ENCODE results near the gene GANC.

GANC gene

DNA sequence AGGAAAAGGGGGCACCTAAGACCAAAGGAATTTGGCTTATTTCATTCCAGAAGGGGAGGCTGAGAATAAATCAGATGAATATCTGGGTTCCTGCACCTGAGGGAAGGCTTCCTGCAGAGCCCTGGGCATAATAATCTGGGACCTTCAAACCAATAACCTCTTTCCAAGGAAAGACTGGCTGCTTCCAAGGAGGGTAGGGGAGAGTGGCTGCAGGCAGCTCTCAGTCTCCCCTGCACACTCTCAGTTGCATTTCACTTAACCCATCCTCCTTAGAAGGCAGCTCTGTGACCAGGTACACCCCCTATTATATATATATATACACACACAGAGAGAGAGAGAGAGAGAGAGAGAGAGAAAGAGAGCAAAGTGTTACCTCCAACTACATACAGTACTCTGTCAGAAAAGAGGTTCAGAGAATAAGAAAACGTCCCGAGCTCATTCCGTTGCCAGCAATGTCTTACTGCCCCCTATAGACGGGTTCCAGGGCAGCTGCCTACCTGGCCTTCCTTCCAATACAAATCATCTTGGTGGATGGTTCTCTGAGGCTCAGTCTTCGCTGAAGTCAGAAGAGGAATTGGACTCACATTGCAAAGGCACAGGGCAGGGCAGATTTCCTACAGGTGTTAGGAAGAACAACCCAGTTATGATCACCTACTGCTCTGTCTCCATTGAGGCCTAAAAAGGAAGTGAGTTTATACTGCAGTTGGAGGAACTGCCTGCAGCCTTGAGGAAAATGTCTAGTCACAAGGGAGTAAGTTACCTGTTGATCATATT is 112.4 kb downstream of the GANC start:
- peak; percentile 33 for DNase-seq

DNA sequence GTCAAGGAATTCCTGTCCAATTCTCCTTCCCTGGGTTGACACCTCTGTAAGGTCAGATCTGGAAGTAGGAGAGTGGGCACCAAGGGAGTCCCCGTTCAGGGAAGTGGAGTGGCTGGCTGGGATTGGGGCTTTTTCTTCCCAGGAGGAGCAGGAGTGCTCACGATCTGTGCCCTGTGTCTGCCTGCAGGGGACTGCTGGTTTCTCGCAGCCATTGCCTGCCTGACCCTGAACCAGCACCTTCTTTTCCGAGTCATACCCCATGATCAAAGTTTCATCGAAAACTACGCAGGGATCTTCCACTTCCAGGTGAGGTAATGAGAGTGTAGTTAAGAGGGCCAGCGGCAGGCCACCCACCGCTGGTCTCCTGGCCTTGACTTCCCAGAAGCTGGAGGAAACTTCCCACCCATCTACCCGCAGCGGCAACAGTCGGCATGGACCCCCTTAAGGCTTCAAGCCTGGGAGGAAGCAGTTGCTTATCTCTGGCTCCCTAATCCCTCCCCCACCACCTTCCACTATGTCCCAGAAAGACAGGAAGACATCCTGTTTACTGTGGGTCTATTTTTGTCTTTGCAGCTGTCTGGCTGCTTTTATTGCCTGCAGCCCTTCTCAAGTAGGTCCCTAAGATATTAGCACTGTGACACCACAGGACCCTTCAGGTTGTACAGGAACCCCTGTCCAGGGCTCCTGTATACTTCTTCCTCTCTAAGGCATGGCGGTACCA is 113.1 kb downstream of the GANC start:
- DNase-seq: no peak

DNA sequence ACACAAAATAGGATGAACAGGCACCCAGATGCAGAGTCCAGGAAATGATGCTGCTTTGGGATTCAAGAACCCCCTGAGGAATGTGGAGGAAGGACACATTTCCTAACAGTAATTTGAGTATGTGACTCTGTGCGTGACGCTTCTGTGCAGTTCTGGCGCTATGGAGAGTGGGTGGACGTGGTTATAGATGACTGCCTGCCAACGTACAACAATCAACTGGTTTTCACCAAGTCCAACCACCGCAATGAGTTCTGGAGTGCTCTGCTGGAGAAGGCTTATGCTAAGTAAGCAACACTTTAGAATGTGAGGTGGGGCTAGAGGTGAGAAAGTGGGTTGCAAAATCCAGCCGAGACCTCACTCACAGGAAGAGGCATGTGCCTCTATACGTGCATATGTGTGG is 114.6 kb downstream of the GANC start:
- no peak for DNase-seq

DNA sequence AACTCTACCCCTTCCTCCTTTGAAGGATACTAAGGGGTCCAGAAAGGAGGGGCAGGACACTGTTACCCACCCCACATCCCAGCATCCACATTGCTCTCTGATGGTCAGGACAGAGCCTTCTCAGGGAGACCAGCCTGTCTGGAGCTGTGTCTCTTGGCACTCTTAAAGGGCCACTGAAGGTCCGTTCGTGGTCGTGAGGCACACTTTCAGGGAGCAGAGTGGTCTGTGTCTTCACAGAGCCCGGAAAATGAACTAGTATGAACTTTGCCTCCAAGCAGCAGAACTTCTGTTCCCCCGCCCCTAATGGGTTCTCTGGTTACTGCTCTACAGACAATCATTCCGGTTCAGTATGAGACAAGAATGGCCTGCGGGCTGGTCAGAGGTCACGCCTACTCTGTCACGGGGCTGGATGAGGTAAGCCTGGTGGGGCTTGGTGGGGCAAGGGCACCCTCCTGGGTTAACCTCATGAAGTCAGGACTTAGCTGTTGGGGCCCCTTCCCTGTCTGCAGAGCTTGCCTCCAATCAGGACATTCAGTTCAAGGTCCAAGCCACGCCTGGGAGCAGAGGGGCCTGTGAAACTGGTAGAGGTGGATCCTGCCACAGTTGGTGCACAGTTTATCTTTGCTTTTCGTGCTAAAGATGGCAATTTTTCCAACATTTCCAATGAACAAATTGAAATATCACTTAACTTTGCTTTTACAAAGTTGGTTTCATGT is 119.5 kb downstream of the GANC start:
- no peak for DNase-seq

DNA sequence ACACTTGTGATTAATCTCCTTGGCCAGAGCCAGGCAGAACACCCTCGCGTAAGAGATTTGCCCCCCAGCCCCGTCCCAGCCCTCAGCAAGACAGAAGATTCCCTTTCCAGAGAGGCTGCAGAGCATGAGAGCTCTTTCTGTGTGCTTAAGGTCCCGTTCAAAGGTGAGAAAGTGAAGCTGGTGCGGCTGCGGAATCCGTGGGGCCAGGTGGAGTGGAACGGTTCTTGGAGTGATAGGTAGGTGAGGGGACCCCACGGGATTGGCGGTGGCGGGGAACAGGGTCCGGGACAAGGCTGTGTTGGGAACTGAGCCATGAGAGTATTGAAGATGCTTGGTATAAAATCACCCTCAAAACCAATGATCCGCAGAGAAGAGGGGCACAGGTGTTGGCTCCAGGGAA is 121.1 kb downstream of the GANC start:
- no peak for DNase-seq

DNA sequence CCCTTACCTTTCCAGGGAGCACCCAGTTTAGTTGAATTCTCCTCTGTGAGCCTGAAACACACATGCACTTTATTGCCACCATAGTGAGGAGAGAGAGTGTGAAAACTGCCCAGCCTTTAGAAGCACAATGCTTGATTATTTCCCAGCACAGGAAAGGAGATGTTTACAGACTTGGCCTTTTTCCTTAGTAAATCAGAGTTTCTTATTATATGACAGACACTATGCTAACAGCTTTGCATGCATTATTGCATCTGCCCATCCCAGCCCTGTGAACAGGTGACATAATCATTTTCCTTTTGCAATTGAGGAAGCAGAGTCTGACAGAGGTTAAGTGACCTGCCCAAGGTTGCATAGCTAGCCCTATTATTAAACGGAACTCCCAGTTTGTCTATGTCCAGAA is 122.8 kb downstream of the GANC start:
- no peak for DNase-seq

DNA sequence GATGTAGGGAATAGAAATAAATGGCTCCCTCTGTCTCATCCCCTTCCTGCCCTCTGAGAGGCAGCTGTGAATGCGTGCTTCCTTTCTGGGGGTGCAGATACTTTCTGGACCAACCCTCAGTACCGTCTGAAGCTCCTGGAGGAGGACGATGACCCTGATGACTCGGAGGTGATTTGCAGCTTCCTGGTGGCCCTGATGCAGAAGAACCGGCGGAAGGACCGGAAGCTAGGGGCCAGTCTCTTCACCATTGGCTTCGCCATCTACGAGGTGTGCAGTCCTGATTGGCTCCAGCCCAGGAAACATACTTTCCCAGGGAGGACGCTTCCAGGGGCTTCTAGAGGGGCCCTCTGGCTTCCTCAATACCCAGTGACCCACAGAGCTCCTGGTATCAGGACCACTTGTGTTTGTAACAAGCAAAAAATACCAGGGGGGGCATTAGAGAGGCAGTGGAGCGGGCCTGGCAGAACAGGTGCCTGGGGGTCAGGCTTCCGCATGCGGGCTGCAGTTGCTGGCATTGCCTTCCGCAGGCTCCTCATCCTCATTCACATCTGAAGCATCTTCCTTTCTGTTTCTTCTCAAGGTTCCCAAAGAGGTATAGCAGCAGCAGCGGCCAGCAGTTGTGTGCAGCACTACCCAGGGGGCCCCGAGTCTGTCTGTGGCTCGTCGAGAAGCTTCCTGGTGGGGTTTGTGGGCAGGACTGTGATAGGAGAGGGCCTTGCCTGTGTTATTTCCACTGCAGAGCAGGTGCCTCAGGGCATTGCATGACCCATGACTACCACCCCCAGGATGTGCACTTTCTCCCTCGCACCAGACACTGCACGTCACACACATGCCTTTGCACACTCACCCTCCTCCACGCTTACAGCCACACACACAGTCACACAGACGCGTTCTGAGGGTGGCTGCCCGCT is 128.8 kb downstream of the GANC start:
- no peak for DNase-seq

DNA sequence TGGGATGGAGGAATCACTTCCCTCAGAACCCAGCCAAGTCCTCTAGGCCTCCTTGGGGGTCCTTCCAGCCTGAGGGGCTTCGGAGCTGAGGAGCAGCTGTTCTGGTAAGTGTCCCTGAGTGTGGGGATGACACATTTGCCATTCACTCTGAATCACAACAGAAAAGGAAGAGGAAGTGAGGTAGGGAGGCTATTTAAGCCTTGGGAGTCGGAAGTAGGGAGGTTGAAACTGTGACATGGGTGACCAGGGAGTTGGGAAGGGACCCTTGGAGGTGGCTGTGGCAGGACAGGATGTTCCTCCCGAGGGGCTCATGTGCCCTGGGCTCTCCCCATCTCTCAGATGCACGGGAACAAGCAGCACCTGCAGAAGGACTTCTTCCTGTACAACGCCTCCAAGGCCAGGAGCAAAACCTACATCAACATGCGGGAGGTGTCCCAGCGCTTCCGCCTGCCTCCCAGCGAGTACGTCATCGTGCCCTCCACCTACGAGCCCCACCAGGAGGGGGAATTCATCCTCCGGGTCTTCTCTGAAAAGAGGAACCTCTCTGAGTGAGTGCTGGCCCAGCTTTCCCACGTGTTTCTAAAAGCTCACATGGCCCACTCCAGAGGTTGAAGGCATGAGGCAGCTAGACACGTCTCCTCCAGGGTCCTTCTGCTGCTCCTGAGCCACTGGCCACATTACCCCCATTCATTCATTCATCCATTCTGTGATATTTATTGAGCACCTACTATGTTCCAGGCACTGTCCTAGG is 129.6 kb downstream of the GANC start:
- DNase-seq: no peak

DNA sequence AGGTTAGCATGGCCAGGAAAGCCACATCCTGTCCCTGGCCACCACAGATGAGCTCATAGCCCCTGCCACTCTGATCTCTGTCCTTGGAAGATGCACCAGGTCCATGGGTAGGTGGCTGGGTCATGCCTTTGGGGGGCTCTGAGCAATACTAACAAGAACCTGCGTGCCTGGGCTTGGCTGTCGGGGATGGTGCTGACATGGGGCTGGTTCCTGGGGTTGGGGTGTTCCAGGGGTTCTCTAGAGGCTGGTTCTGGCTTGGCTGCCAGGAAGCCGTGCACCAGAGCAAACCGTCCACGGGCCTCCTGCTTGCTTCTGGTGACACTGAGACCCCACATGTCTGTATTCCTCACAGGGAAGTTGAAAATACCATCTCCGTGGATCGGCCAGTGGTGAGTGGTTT is 130.4 kb downstream of the GANC start:
- no peak for DNase-seq

DNA sequence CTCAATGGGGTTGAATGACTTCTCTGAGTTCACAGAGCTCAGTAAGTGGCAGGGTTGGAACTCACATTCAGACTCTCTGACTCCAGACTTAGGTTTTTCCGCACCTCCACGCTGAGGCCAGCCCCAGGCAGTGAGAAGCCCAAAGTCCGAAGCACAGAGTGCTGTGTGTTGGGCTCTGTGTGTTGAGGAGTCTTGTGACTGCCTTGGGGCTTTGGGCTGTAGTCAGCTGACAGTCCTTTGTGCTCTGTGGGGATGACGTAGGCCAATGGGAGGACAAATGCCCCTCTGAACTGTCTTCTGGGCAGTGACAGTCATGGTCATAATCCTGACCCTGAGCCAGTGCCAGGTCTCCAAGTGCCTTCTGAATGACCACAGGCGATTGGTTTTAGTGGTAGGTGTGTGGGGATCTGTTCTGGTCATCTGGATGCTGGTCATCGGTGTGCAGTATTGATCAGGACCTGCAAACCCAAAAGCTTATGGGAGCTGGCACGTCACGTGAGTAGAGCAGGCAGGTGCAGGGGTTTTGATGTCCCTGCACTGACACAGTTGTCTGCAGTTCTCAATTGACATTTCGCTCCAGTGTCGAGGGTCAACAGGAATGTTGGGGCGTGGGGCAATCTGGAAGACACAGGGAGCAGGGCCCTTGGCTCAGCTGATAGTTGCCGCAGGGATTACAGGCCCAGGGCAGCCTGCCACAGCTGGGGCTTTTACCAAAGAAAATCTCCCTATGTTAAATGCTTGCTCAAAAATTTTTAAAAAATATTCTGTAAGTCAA is 131.6 kb downstream of the GANC start:
- DNase-seq: no peak

DNA sequence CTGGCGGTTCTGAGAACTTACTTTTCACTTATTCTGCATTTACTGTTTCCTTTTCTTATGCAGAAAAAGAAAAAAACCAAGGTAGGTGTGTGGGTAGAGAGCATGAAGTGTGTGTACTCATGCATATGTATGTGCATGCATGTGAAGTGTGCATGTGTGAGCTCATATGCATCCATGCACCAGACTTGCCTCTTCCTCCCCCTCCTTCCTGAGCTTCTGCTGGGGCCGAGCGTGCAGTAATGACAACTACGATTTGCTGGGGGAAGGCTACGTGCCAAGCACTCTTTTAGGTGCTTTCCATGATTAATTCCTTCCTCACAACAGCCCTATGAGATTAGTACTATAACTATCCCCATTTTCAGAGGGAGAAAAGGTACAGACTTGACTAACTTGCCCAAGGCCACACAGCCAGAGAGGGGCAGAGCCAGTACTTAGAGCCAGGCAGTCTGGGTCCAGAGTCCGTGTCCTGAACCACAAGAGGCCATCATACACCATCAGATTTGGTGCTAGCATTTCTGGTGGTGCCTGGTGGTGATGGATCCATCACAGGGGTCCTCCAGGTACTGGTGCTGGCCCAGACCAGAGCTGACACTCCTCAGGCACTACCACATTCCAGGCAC is 133.0 kb downstream of the GANC start:
- DNase-seq: no peak
